HFFc6 (cell line): Measurements from ENCODE around the gene PHLDB2. TPM values are rescaled to one million over a fixed set of nuclear protein-coding genes. Genes with fewer than 3 reads are reported as not detected.

Experiments
- DNase-seq: peaks from one replicate; pipeline ENCODE4 v3.0.0-alpha.2; 2018
- H3K27ac Mint-ChIP-seq: 2 replicates; pipeline ENCODE4 v1.8.0; 2020; ENCODE audit warnings: mild to moderate bottlenecking, mixed read lengths
- H3K27me3 Mint-ChIP-seq: 2 replicates; pipeline ENCODE4 v1.8.0; 2021; ENCODE audit warnings: mild to moderate bottlenecking, moderate library complexity, mixed read lengths; ENCODE audit not compliant: insufficient read depth
- H3K36me3 Mint-ChIP-seq: 2 replicates; pipeline ENCODE4 v1.8.0; 2021; ENCODE audit warnings: low read depth, mixed read lengths
- H3K4me1 Mint-ChIP-seq: 2 replicates; pipeline ENCODE4 v1.8.0; 2020; ENCODE audit warnings: low read depth, mixed read lengths
- H3K4me3 Mint-ChIP-seq: 2 replicates; pipeline ENCODE4 v1.8.0; 2020; ENCODE audit warnings: mild to moderate bottlenecking, moderate library complexity, mixed read lengths
- H3K9me3 Mint-ChIP-seq: 2 replicates; pipeline ENCODE4 v1.8.0; 2020; ENCODE audit warnings: mild to moderate bottlenecking, mixed read lengths
- CTCF ChIP-seq: fragments of 200-600 bp; sonication (generic); IDR thresholded peaks from 2 replicates; pipeline ENCODE4 v1.5.0; 2021; ENCODE audit warnings: antibody characterized with exemption, mild to moderate bottlenecking
- total RNA-seq, 6 experiments: library from RNA; stranded (reverse); fragmentation: NEBNext Ultra II Directional; extraction: Animal tissue kit (Norgen Biotek cat#: 25700); gene quantifications; 2 replicates in 1 of 6; 3 replicates in 5 of 6; pipeline ENCODE4 v1.2.3, GENCODE V29; 2021

Gene PHLDB2
- total RNA-seq, 6 experiments from 2014 or later, result 35.4 to 55.9 (median 37.6) TPM

GRCh38 chr3:111972891-111973290 is 113.8 kb downstream of the PHLDB2 start:
- peaks cover 13% of the 10 kb centered on the region for H3K4me1 Mint-ChIP-seq
- no peak overlapping the region for H3K4me3 Mint-ChIP-seq
- TF ChIP-seq CTCF, result no peak
- H3K27me3 Mint-ChIP-seq, result no peaks in the 10 kb centered on the region
- no peaks in the 10 kb centered on the region for H3K9me3 Mint-ChIP-seq
- 0 out of 2 replicates have a peak, but pooled peaks cover 7% of the 10 kb centered on the region for H3K36me3 Mint-ChIP-seq
- DNase-seq, result no peak
- H3K27ac Mint-ChIP-seq, result no peak overlapping the region

GRCh38 chr3:111975131-111975530 is 116.1 kb downstream of the PHLDB2 start:
- no peak for DNase-seq
- no peak for TF ChIP-seq CTCF
- Mint-ChIP-seq H3K27ac (no peak overlapping the region), H3K9me3 (no peaks in the 10 kb centered on the region), H3K4me3 (no peak overlapping the region), H3K4me1 (peaks cover 23% of the 10 kb centered on the region), H3K36me3 (0 out of 2 replicates have a peak, but pooled peaks cover 7% of the 10 kb centered on the region), H3K27me3 (no peaks in the 10 kb centered on the region; the same call in 1 of the 2 replicates)

- H3K4me1 Mint-ChIP-seq, result peaks cover 34% of the 10 kb centered on the region
- no peak for TF ChIP-seq CTCF
- H3K27me3 Mint-ChIP-seq, result no peaks in the 10 kb centered on the region; the same call in 1 of the 2 replicates
- H3K9me3 Mint-ChIP-seq, result no peaks in the 10 kb centered on the region
- H3K36me3 Mint-ChIP-seq, result peaks cover 4% of the 10 kb centered on the region; the same call in 1 of the 2 replicates
- DNase-seq, result no peak
- no peak overlapping the region for H3K27ac Mint-ChIP-seq
- H3K4me3 Mint-ChIP-seq, result no peak overlapping the region
These were observed 117.2 kb downstream of the PHLDB2 start for GRCh38 chr3:111976254-111976653.

- DNase-seq, result peak; percentile 96
- TF ChIP-seq CTCF, result no peak
- Mint-ChIP-seq H3K36me3 (peaks cover 6% of the 10 kb centered on the region; the same call in 1 of the 2 replicates), H3K9me3 (no peaks in the 10 kb centered on the region), H3K4me1 (peaks cover 46% of the 10 kb centered on the region), H3K4me3 (peak within 1 kb of the TSS; percentile 88), H3K27me3 (no peaks in the 10 kb centered on the region; the same call in 1 of the 2 replicates), H3K27ac (peak within 1 kb of the TSS; percentile 78)
These were observed 119.7 kb downstream of the PHLDB2 start, which contains the start of gene ABHD10 for GRCh38 chr3:111978583-111979433. Gene ABHD10 (plus strand): TSS chr3:111979026. CDS start chr3:111979062, 36 bp downstream.

- H3K4me1 Mint-ChIP-seq, result peaks cover 48% of the 10 kb centered on the region
- no peak for DNase-seq
These were observed 120.5 kb downstream of the PHLDB2 start for GRCh38 chr3:111979434-111980038.

More at GRCh38 chr3:111979434-111980038, 120.5 kb downstream of the PHLDB2 start:
- Mint-ChIP-seq H3K4me3 (peak overlapping the region; percentile 88), H3K27ac (peak overlapping the region; percentile 78), H3K9me3 (no peaks in the 10 kb centered on the region), H3K36me3 (peaks cover 6% of the 10 kb centered on the region; the same call in 1 of the 2 replicates), H3K27me3 (no peaks in the 10 kb centered on the region; the same call in 1 of the 2 replicates)
- TF ChIP-seq CTCF, result no peak
